ENCODE data around the gene KIAA2012.
A peak's percentile ranks its signal among the peaks of the same experiment; 100 is the strongest.

Gene KIAA2012

GRCh38 chr2:202171241-202171825 lies 98.3 kb downstream of the KIAA2012 start:
- no peak for DNase-seq (ENCODE audit: low read depth)
- TF ChIP-seq CTCF (conservative IDR thresholded peaks at IDR 0.05; ENCODE audit: low read depth, low read length), result no peak
- peak overlapping the region; percentile 45 for H3K4me3 ChIP-seq (ENCODE audit: low read depth, low read length)

GRCh38 chr2:202172439-202173211 lies 99.6 kb downstream of the KIAA2012 start:
- no peak for TF ChIP-seq CTCF (conservative IDR thresholded peaks at IDR 0.05; ENCODE audit: low read depth, low read length)
- H3K4me3 ChIP-seq (ENCODE audit: low read depth, low read length), result no peak overlapping the region
- peak; percentile 36 for DNase-seq (ENCODE audit: low read depth)

- peak; percentile 78 for DNase-seq (ENCODE audit: low read depth)
- peak; percentile 86 for TF ChIP-seq CTCF (conservative IDR thresholded peaks at IDR 0.05; ENCODE audit: low read depth, low read length)
- H3K4me3 ChIP-seq (ENCODE audit: low read depth, low read length), result no peak overlapping the region
Measured at GRCh38 chr2:202178346-202178958, 105.4 kb downstream of the KIAA2012 start.

- H3K4me3 ChIP-seq (ENCODE audit: low read depth, low read length), result no peak overlapping the region
- no peak for DNase-seq (ENCODE audit: low read depth)
- TF ChIP-seq CTCF (conservative IDR thresholded peaks at IDR 0.05; ENCODE audit: low read depth, low read length), result no peak
Measured at GRCh38 chr2:202184557-202184956, 111.5 kb downstream of the KIAA2012 start.

- TF ChIP-seq CTCF (conservative IDR thresholded peaks at IDR 0.05; ENCODE audit: low read depth, low read length), result no peak
- no peak overlapping the region for H3K4me3 ChIP-seq (ENCODE audit: low read depth, low read length)
- no peak for DNase-seq (ENCODE audit: low read depth)
Measured at GRCh38 chr2:202185156-202185555, 112.1 kb downstream of the KIAA2012 start.

- H3K4me3 ChIP-seq (ENCODE audit: low read depth, low read length), result no peak overlapping the region
- TF ChIP-seq CTCF (conservative IDR thresholded peaks at IDR 0.05; ENCODE audit: low read depth, low read length), result no peak
- no peak for DNase-seq (ENCODE audit: low read depth)
Measured at GRCh38 chr2:202186641-202187202, 113.7 kb downstream of the KIAA2012 start.
